Stimulated activated CD4-positive, alpha-beta T cell treated with anti-CD3 and anti-CD28 coated beads, Interleukin-2, amount 100 ng/mL, for 24 hours (primary cell): ENCODE results near the gene STX7.

ENCODE experiments used
- DNase-seq, 2 donors: peaks; one replicate each; pipeline ENCODE4 v3.0.0-alpha.2; 2020

Gene STX7

GRCh38 chr6:132476688-132477087, 36.2 kb downstream of the STX7 start:
- DNase-seq: no peak

- DNase-seq: no peak
Observed at GRCh38 chr6:132475925-132476324, 37.0 kb downstream of the STX7 start.

- no peak for DNase-seq
Observed at GRCh38 chr6:132471787-132472186, 41.1 kb downstream of the STX7 start.

DNA sequence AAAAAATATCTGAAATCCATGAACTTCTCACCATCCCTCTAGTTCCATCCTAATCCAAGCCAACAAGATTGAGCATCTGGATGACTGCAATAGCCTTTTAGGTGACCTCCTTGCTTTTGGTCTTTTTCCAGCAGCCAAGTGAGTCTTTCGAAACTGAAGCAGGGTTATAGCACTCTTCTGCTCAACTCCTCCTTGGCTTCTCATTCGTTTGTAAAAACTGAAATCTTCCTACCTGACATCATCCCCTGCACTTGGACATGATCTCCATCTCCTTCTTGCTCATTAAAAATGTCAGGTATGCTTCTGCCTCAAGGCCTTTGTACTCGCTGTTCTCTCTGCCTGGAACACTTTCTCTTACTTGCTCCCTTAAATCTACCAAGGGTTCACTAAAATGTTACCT, 46.0 kb downstream of the STX7 start:
- DNase-seq: no peak

- DNase-seq: no peak
Observed at GRCh38 chr6:132465530-132466485, 47.1 kb downstream of the STX7 start.

- no peak for DNase-seq
Observed at GRCh38 chr6:132464538-132465256, 48.2 kb downstream of the STX7 start.

GRCh38 chr6:132461958-132462357, 51.0 kb downstream of the STX7 start:
- no peak for DNase-seq

DNA sequence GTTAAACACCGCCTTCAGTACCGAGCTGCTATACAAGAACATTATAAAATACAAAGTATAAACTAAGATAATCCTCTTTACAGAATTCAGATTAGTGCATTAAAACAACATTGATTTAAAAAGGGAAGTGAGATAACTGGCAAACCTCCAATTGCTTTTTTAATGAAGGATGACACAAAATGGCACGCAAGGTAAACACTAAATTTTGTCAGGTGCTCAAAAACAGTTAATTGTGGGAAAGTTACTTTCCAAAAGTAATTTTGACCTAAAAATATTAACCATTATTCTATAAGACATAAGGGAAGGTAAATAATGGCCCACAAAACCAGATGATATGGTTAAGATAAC, 53.3 kb downstream of the STX7 start:
- DNase-seq: no peak

DNA sequence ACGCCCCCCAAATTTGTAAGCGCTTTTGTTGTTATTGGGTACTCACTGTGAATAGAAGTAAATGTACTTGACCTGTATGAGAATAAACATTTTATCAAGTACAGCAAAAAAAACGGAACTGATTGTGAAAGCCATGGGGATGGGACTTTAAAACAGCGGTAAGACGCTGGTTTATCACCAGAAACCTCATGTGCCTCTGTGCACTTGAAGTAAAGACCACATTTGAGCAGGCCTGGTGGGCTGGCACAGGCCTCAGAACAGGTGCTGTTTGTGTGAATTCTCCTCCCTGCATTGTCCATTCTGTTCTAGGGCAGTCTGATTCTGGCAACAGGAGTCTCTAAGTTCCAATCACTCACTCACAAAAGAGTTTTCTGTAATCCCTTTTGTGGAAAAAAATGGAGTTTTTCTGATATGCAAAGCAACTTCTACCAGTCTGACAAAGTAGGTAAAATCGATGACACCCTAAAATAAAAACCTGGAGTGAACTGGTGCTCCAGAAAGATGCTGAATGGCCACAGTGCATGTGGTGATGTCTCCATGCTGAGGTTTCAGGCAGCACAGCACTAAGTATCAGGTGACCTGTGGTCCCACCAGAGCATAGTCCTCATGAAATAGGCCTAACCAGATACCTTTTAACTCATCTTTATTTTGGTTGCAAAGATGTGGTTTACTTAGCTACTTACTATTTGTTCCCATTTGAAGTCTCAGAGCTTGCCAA, 53.9 kb downstream of the STX7 start:
- DNase-seq: no peak

GRCh38 chr6:132456700-132457143, 56.2 kb downstream of the STX7 start:
- no peak for DNase-seq

GRCh38 chr6:132446855-132447241, 66.1 kb downstream of the STX7 start:
- no peak for DNase-seq

GRCh38 chr6:132446141-132446854, 66.6 kb downstream of the STX7 start:
- no peak for DNase-seq

DNA sequence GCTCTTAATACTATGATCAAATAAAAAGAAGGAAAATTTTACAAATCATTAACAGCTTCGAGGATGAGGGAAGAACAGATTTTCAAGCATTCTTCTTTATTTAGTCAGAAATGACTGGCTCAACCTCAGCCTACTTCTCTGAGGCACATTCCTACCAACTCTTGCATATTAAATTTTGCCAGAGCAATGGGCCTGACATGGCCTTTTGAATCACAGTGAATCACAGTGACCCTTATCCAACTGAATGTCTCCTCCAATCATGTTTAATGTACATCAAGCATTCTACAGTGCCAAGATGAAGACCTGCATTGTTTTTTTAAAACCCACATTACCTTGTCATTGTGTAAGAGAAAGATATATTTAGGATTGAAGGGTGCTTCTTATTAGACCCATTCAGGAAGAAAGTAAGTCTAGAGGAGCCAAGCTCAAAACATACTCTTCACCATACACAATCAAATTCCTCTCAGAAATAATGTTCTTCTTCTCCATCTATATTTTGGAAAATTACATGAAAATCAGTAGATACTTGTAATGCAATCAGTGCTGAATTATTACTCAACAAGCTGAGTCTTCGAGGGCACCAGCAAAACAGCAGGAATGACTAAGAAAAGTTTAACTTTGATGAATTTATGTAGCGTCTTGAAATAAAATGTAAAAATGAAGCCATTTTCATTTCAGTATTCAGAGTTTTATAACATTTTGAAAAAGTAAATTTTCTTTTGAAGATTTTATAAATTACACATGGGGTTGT, 67.5 kb downstream of the STX7 start:
- DNase-seq: no peak

DNA sequence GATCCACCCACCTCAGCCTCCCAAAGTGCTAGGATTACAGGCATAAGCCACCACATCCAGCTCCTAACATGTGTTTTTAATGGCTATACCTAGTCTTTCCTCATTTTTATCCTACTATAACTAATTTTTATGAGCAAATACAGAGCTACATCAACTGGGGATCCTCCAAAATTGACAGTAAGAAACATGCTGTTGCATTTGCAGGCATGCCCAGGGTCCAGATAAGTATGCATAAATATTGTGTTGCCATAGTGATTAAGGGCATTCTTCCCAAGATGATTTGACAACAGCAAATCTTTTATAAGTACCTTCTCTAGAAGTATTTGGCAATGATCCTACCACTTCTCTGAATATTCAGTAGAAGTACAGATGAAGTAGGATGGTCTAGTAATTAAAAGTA, 69.7 kb downstream of the STX7 start:
- DNase-seq: no peak

GRCh38 chr6:132430110-132430509, 82.8 kb downstream of the STX7 start:
- DNase-seq: no peak

DNA sequence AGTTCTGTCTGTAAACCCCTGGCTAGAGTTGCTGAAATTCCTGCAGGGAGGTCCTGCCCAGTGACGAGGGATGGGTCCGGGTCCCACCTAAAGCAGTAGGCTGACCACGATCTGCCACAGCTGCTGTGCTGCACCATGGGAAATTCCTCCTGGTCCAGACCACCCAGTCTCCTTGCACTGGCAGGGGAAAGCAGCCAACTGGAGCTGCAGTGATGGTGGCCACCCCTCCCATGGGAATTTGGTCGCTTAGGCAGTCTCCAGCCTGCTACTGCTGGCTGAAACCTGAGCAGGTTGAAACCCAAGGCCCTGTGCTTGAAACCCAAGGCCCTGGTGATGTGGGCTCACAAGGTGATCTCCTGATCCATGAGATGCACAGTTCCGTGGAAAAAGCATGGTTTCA, 87.7 kb downstream of the STX7 start:
- no peak for DNase-seq

GRCh38 chr6:132423839-132424238, 89.1 kb downstream of the STX7 start:
- DNase-seq: no peak

DNA sequence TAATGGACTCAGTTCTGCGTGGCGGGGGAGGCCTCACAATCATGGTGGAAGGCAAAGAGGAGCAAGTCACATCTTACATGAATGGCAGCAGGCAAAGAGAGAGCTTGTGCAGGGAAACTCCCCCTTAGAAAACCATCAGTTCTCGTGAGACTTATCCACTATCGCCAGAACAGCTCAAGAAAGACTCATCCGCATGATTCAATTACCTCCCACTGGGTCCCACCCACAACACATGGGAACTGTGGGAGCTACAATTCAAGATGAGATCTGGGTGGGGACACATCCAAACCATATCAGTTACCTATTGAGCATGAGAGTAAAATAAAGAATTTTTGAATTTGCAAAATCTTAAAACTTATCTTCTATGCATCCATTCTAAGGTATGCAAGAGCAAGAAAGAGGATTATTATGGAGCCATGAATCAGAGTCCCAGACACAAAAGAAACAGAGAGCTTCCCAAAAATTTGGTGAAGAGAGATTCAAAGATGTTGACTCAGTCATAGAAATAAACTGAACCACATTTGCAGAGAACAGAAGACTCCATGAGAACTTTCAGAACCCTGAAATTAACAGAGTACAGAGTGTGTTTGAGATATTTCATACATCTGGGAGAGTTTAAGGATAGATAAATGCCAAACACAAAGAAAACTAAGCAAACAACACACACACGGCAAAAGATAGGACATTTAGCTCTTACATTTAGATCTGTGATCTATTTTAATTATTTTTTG, 94.5 kb downstream of the STX7 start:
- DNase-seq: no peak

GRCh38 chr6:132414761-132415160, 98.2 kb downstream of the STX7 start:
- no peak for DNase-seq

DNA sequence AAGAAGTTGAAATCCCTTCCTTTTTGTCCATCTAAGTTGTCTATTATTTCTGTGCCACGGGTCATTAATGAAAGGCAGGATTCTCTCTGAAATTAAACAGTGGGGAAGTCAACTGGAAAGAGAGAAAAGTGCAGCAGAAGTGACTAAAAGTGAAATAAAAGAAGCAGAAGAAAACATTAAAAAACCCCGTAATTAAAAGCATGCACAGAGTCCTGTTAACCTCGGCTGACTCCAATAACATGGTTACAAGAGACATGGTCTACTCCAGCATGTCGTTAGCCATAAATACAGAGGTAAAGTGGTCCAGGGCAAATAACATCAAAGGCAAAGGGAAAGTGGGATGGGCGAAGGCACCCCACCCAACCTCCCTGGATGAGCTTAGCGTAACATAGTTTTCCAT, 98.6 kb downstream of the STX7 start:
- DNase-seq: no peak

GRCh38 chr6:132413499-132413802, 99.5 kb downstream of the STX7 start:
- DNase-seq: no peak
